Measurements from ENCODE around the gene TPBGL.

GRCh38 chr11:75204012-75204674, 36.4 kb upstream of the TPBGL start:
- TF ChIP-seq GATA2 (IDR thresholded peaks at IDR 0.05; ENCODE audit: low read depth, low read length) = no peak
- no peak for TF ChIP-seq GATA3 (IDR thresholded peaks at IDR 0.05; ENCODE audit: low read depth, low read length)

Data from SH-SY5Y (cell line).